Spleen (tissue), 7 donors: ENCODE measurements around the gene ERG28.

Source experiments
- POLR2A ChIP-seq, 3 donors: fragments of 450-650 bp; IDR thresholded peaks; one replicate each; pipeline ENCODE4 v1.5.1; 2017; ENCODE audit warnings: antibody characterized with exemption in 3 of 3, mild to moderate bottlenecking in 1 of 3
- TF ChIP-seq, protein P1 (sequence below), 11 experiments: fragments of 200-600 bp in 7 of 11; fragments of 450-650 bp in 4 of 11; sonication (generic) in 4 of 11; IDR thresholded peaks in 8 of 11; conservative IDR thresholded peaks in 3 of 11; 1 replicate in 7 of 11; 2 replicates in 4 of 11; pipeline versions ENCODE4 v1.4.0 to v1.8.0; 2016 to 2021; ENCODE audit warnings: antibody characterized with exemption in 11 of 11, inconsistent platforms in 4 of 11, mild to moderate bottlenecking in 1 of 11
- donor health status: DM: no; HTN: no; CAD: no; lungs with moderate emphysema.
- donor health status: DM: no; HTN: no; CAD: no.
- donor health status: DM: no; HTN: no; CAD: no.

- TF ChIP-seq, protein P1, sequence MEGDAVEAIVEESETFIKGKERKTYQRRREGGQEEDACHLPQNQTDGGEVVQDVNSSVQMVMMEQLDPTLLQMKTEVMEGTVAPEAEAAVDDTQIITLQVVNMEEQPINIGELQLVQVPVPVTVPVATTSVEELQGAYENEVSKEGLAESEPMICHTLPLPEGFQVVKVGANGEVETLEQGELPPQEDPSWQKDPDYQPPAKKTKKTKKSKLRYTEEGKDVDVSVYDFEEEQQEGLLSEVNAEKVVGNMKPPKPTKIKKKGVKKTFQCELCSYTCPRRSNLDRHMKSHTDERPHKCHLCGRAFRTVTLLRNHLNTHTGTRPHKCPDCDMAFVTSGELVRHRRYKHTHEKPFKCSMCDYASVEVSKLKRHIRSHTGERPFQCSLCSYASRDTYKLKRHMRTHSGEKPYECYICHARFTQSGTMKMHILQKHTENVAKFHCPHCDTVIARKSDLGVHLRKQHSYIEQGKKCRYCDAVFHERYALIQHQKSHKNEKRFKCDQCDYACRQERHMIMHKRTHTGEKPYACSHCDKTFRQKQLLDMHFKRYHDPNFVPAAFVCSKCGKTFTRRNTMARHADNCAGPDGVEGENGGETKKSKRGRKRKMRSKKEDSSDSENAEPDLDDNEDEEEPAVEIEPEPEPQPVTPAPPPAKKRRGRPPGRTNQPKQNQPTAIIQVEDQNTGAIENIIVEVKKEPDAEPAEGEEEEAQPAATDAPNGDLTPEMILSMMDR (IDR thresholded peaks at IDR 0.05 in 8 of 11, conservative IDR thresholded peaks at IDR 0.05 in 3 of 11) = no peak
- no peak for TF ChIP-seq POLR2A (IDR thresholded peaks at IDR 0.05)
Observed at GRCh38 chr14:75646762-75647161, 13.9 kb downstream of the ERG28 start.
